Esophagus muscularis mucosa (tissue), 4 donors: Measurements from ENCODE around the gene ALOX12B.

Source experiments
- EP300 ChIP-seq: sonication (generic); formaldehyde crosslinking; IDR thresholded peaks from one replicate; pipeline ENCODE4 v1.6.1; 2017; ENCODE audit warnings: antibody characterized with exemption
- POLR2A ChIP-seq: fragments of 450-650 bp; IDR thresholded peaks from one replicate; pipeline ENCODE4 v1.6.1; 2017; ENCODE audit warnings: antibody characterized with exemption, moderate library complexity, mild to moderate bottlenecking, low read depth
- POLR2AphosphoS5 ChIP-seq, 2 donors: sonication (generic); formaldehyde crosslinking; IDR thresholded peaks; one replicate each; pipeline ENCODE4 v1.6.1; 2017; ENCODE audit warnings: antibody characterized with exemption in 2 of 2
- TF ChIP-seq, protein P1 (sequence below), 3 experiments: fragments of 200-600 bp in 2 of 3; fragments of 450-650 bp in 1 of 3; sonication (generic) in 2 of 3; IDR thresholded peaks; one replicate each; pipeline ENCODE4 v1.5.1; 2017 to 2019; ENCODE audit warnings: antibody characterized with exemption in 3 of 3, mild to moderate bottlenecking in 2 of 3, moderate library complexity in 1 of 3

GRCh38 chr17:8072729-8073461, 14.6 kb downstream of the ALOX12B start:
- TF ChIP-seq, protein P1, sequence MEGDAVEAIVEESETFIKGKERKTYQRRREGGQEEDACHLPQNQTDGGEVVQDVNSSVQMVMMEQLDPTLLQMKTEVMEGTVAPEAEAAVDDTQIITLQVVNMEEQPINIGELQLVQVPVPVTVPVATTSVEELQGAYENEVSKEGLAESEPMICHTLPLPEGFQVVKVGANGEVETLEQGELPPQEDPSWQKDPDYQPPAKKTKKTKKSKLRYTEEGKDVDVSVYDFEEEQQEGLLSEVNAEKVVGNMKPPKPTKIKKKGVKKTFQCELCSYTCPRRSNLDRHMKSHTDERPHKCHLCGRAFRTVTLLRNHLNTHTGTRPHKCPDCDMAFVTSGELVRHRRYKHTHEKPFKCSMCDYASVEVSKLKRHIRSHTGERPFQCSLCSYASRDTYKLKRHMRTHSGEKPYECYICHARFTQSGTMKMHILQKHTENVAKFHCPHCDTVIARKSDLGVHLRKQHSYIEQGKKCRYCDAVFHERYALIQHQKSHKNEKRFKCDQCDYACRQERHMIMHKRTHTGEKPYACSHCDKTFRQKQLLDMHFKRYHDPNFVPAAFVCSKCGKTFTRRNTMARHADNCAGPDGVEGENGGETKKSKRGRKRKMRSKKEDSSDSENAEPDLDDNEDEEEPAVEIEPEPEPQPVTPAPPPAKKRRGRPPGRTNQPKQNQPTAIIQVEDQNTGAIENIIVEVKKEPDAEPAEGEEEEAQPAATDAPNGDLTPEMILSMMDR (IDR thresholded peaks at IDR 0.05), result no peak
- no peak for TF ChIP-seq POLR2A
- TF ChIP-seq EP300, result no peak
- no peak for TF ChIP-seq POLR2AphosphoS5 (IDR thresholded peaks at IDR 0.05)
